ENCODE results near the gene VPS11. TPM values are rescaled to one million over a fixed set of nuclear protein-coding genes. Genes with fewer than 3 reads are reported as not detected.
"Not testable (repeated sequence)": the region's sequence is repeated elsewhere in the genome, so short reads cannot be mapped to it uniquely, and the experiment has no call there.

VPS11 gene
- total RNA-seq, 1 donor from 2014 or later: 32.7 TPM

- Mint-ChIP-seq H3K27me3 (ENCODE audit: unreplicated experiment) (peaks cover 3% of the 10 kb centered on the region), H3K27ac (ENCODE audit: unreplicated experiment) (peak overlapping the region; percentile 48), H3K4me1 (ENCODE audit: unreplicated experiment) (peaks cover 23% of the 10 kb centered on the region), H3K9me3 (ENCODE audit: unreplicated experiment) (no peaks in the 10 kb centered on the region), H3K4me3 (ENCODE audit: unreplicated experiment) (peak overlapping the region; percentile 79), H3K36me3 (ENCODE audit: low read depth, unreplicated experiment) (peaks cover 11% of the 10 kb centered on the region)
- no peak for TF ChIP-seq CTCF (IDR thresholded peaks at IDR 0.05; ENCODE audit: unreplicated experiment)
- no peak for DNase-seq (ENCODE audit: low spot score)
Observed at GRCh38 chr11:119029340-119030028, 38.1 kb upstream of the VPS11 start.

- Mint-ChIP-seq H3K27me3 (ENCODE audit: unreplicated experiment) (peaks cover 3% of the 10 kb centered on the region), H3K9me3 (ENCODE audit: unreplicated experiment) (no peaks in the 10 kb centered on the region), H3K4me3 (ENCODE audit: unreplicated experiment) (peak overlapping the region; percentile 79), H3K36me3 (ENCODE audit: low read depth, unreplicated experiment) (peaks cover 8% of the 10 kb centered on the region), H3K27ac (ENCODE audit: unreplicated experiment) (no peak overlapping the region), H3K4me1 (ENCODE audit: unreplicated experiment) (peaks cover 18% of the 10 kb centered on the region)
- no peak for DNase-seq (ENCODE audit: low spot score)
- TF ChIP-seq CTCF (IDR thresholded peaks at IDR 0.05; ENCODE audit: unreplicated experiment): no peak
Observed at GRCh38 chr11:119030029-119030328, 37.6 kb upstream of the VPS11 start.

GRCh38 chr11:119030329-119031047 is 37.1 kb upstream of the VPS11 start, which contains the start of gene SLC37A4:
TSS of gene SLC37A4 (minus strand) at chr11:119030877.
- peaks cover 3% of the 10 kb centered on the region for H3K36me3 Mint-ChIP-seq (ENCODE audit: low read depth, unreplicated experiment)
- no peaks in the 10 kb centered on the region for H3K9me3 Mint-ChIP-seq (ENCODE audit: unreplicated experiment)
- DNase-seq (ENCODE audit: low spot score): peak; percentile 97
- H3K27ac Mint-ChIP-seq (ENCODE audit: unreplicated experiment): peak within 1 kb of the TSS; percentile 25
- TF ChIP-seq CTCF (IDR thresholded peaks at IDR 0.05; ENCODE audit: unreplicated experiment): peak; percentile 92
- peak within 1 kb of the TSS; percentile 79 for H3K4me3 Mint-ChIP-seq (ENCODE audit: unreplicated experiment)
- H3K27me3 Mint-ChIP-seq (ENCODE audit: unreplicated experiment): peaks cover 3% of the 10 kb centered on the region
- peaks cover 13% of the 10 kb centered on the region for H3K4me1 Mint-ChIP-seq (ENCODE audit: unreplicated experiment)

GRCh38 chr11:119031912-119032280 is 35.7 kb upstream of the VPS11 start:
- no peak for DNase-seq (ENCODE audit: low spot score)
- peaks cover 13% of the 10 kb centered on the region for H3K4me1 Mint-ChIP-seq (ENCODE audit: unreplicated experiment)
- peak overlapping the region; percentile 22 for H3K4me3 Mint-ChIP-seq (ENCODE audit: unreplicated experiment)
- H3K27me3 Mint-ChIP-seq (ENCODE audit: unreplicated experiment): peaks cover 3% of the 10 kb centered on the region
- H3K27ac Mint-ChIP-seq (ENCODE audit: unreplicated experiment): no peak overlapping the region
- H3K9me3 Mint-ChIP-seq (ENCODE audit: unreplicated experiment): no peaks in the 10 kb centered on the region
- no peaks in the 10 kb centered on the region for H3K36me3 Mint-ChIP-seq (ENCODE audit: low read depth, unreplicated experiment)
- no peak for TF ChIP-seq CTCF (IDR thresholded peaks at IDR 0.05; ENCODE audit: unreplicated experiment)

GRCh38 chr11:119033421-119033820 is 34.2 kb upstream of the VPS11 start:
- peaks cover 13% of the 10 kb centered on the region for H3K4me1 Mint-ChIP-seq (ENCODE audit: unreplicated experiment)
- H3K9me3 Mint-ChIP-seq (ENCODE audit: unreplicated experiment); H3K27me3 Mint-ChIP-seq (ENCODE audit: unreplicated experiment); H3K36me3 Mint-ChIP-seq (ENCODE audit: low read depth, unreplicated experiment); H3K27ac Mint-ChIP-seq (ENCODE audit: unreplicated experiment); DNase-seq (ENCODE audit: low spot score); H3K4me3 Mint-ChIP-seq (ENCODE audit: unreplicated experiment): not testable (repeated sequence)
